ENCODE results near the gene OR7G1. TPM values are rescaled to one million over a fixed set of nuclear protein-coding genes. Genes with fewer than 3 reads are reported as not detected.

Gene OR7G1
- total RNA-seq, 1 donor from 2014 or later = not detected

- no peaks in the 10 kb centered on the region for H3K27me3 ChIP-seq
- TF ChIP-seq CTCF (IDR thresholded peaks at IDR 0.05) = no peak
- peaks cover 31 to 95% of the 10 kb centered on the region in 2 donors for H3K9me3 ChIP-seq
- DNase-seq (ENCODE audit: low spot score in 2 of 2) = no peak
- no peak overlapping the region for H3K27ac ChIP-seq
- H3K4me3 ChIP-seq = no peak overlapping the region
- intact Hi-C loops (cut with DNase I) = no loop called here
- H3K4me1 ChIP-seq = no peaks in the 10 kb centered on the region
- peaks cover 63 to 92% of the 10 kb centered on the region in 2 donors for H3K36me3 ChIP-seq
These were observed 40.0 kb upstream of the OR7G1 start for GRCh38 chr19:9155591-9155990.

- TF ChIP-seq CTCF (IDR thresholded peaks at IDR 0.05) = no peak
- H3K27ac ChIP-seq = no peak overlapping the region
- no peak overlapping the region for H3K4me3 ChIP-seq
- intact Hi-C loops (cut with DNase I) = no loop called here
- no peaks in the 10 kb centered on the region for H3K4me1 ChIP-seq
- no peak for DNase-seq (ENCODE audit: low spot score in 2 of 2)
- H3K27me3 ChIP-seq = no peaks in the 10 kb centered on the region
- H3K9me3 ChIP-seq = peaks cover 23 to 64% of the 10 kb centered on the region in 2 donors
- H3K36me3 ChIP-seq = peaks cover 25 to 77% of the 10 kb centered on the region in 2 donors
These were observed 35.8 kb upstream of the OR7G1 start for GRCh38 chr19:9151367-9151766.

GRCh38 chr19:9150650-9151049 is 35.1 kb upstream of the OR7G1 start:
- Histone ChIP-seq H3K4me1 (no peaks in the 10 kb centered on the region), H3K9me3 (peaks cover 18 to 66% of the 10 kb centered on the region in 2 donors), H3K27ac (no peak overlapping the region), H3K4me3 (no peak overlapping the region), H3K36me3 (peaks cover 18 to 70% of the 10 kb centered on the region in 2 donors), H3K27me3 (no peaks in the 10 kb centered on the region)
- intact Hi-C loops (cut with DNase I) = no loop called here
- no peak for TF ChIP-seq CTCF (IDR thresholded peaks at IDR 0.05)
- no peak for DNase-seq (ENCODE audit: low spot score in 2 of 2)

GRCh38 chr19:9149997-9150396 is 34.4 kb upstream of the OR7G1 start:
- Histone ChIP-seq H3K27me3 (no peaks in the 10 kb centered on the region), H3K9me3 (peaks cover 12 to 67% of the 10 kb centered on the region in 2 donors), H3K4me1 (no peaks in the 10 kb centered on the region), H3K27ac (no peak overlapping the region), H3K4me3 (no peak overlapping the region), H3K36me3 (peaks cover 11 to 69% of the 10 kb centered on the region in 2 donors)
- intact Hi-C loops (cut with DNase I) = no loop called here
- DNase-seq (ENCODE audit: low spot score in 2 of 2) = no peak
- TF ChIP-seq CTCF (IDR thresholded peaks at IDR 0.05) = no peak

- no peaks in the 10 kb centered on the region for H3K27me3 ChIP-seq
- TF ChIP-seq CTCF (IDR thresholded peaks at IDR 0.05) = no peak
- intact Hi-C loops (cut with DNase I) = no loop called here
- no peak for DNase-seq (ENCODE audit: low spot score in 2 of 2)
- H3K4me3 ChIP-seq = no peak overlapping the region
- H3K27ac ChIP-seq = no peak overlapping the region
- H3K36me3 ChIP-seq = peaks cover 9 to 60% of the 10 kb centered on the region in 2 donors
- no peaks in the 10 kb centered on the region for H3K4me1 ChIP-seq
- peaks cover 8 to 67% of the 10 kb centered on the region in 2 donors for H3K9me3 ChIP-seq
These were observed 33.1 kb upstream of the OR7G1 start for GRCh38 chr19:9148697-9149096.

GRCh38 chr19:9146882-9147281 is 31.3 kb upstream of the OR7G1 start:
- intact Hi-C loops (cut with DNase I) = no loop called here
- DNase-seq (ENCODE audit: low spot score in 2 of 2) = no peak
- peaks cover 0 to 52% of the 10 kb centered on the region in 2 donors for H3K9me3 ChIP-seq
- H3K27ac ChIP-seq = no peak overlapping the region
- H3K27me3 ChIP-seq = no peaks in the 10 kb centered on the region
- H3K4me1 ChIP-seq = peaks cover 0 to 4% of the 10 kb centered on the region in 2 donors
- TF ChIP-seq CTCF (IDR thresholded peaks at IDR 0.05) = no peak
- H3K4me3 ChIP-seq = no peak overlapping the region
- peaks cover 3 to 42% of the 10 kb centered on the region in 2 donors for H3K36me3 ChIP-seq
